Gastroesophageal sphincter (tissue), 4 donors: Measurements from ENCODE around the gene SCN1A. TPM values are rescaled to one million over a fixed set of nuclear protein-coding genes. Genes with fewer than 3 reads are reported as not detected.

ENCODE experiments used
- ATAC-seq: fragments of 150-250 bp; one replicate; pipeline ENCODE4 v1.9.1; 2016; ENCODE audit warnings: mild to moderate bottlenecking, moderate library complexity
- H3K27ac ChIP-seq, 4 donors: fragments of 200-600 bp; sonication (generic) in 3 of 4; 1 replicate in 3 of 4; 2 replicates in 1 of 4; pipeline ENCODE4 v1.5.1; 2016 to 2019
- H3K27me3 ChIP-seq: fragments of 200-600 bp; sonication (generic); one replicate; pipeline ENCODE4 v1.5.1; 2019
- H3K36me3 ChIP-seq, 2 donors: fragments of 200-600 bp; sonication (generic); one replicate each; pipeline ENCODE4 v1.5.1; 2019; ENCODE audit warnings: control low read depth in 1 of 2
- H3K4me1 ChIP-seq, 3 donors: fragments of 200-600 bp; sonication (generic); 1 replicate in 2 of 3; 2 replicates in 1 of 3; pipeline ENCODE4 v1.5.1; 2016 to 2019; ENCODE audit warnings: control low read depth in 2 of 3
- H3K4me3 ChIP-seq, 2 donors: fragments of 200-600 bp; sonication (generic); one replicate each; pipeline ENCODE4 v1.5.1; 2019; ENCODE audit warnings: mild to moderate bottlenecking in 1 of 2, moderate library complexity in 1 of 2
- H3K9me3 ChIP-seq, 3 donors: fragments of 200-600 bp; sonication (generic); one replicate each; pipeline ENCODE4 v1.5.1; 2017 to 2019; ENCODE audit warnings: control low read depth in 2 of 3
- EP300 ChIP-seq: sonication (generic); formaldehyde crosslinking; IDR thresholded peaks from one replicate; pipeline ENCODE4 v1.6.1; 2017; ENCODE audit warnings: antibody characterized with exemption, mild to moderate bottlenecking
- POLR2A ChIP-seq, 2 donors: fragments of 450-650 bp; IDR thresholded peaks; one replicate each; pipeline ENCODE4 v1.6.1; 2017; ENCODE audit warnings: antibody characterized with exemption in 2 of 2, mild to moderate bottlenecking in 2 of 2, moderate library complexity in 1 of 2
- POLR2AphosphoS5 ChIP-seq: sonication (generic); formaldehyde crosslinking; IDR thresholded peaks from one replicate; pipeline ENCODE4 v1.6.1; 2017; ENCODE audit warnings: antibody characterized with exemption
- WGBS, 2 donors: methylation state at CpG; one replicate each; pipeline ENCODE4 v1.1.5; 2018; ENCODE audit warnings: low coverage in 1 of 2; 5-methylcytosine and 5-hydroxymethylcytosine counted together
- total RNA-seq, 4 donors: library from RNA; depleted of rRNA; stranded (reverse); fragments of >200 nt; gene quantifications; one replicate each; pipeline ENCODE4 v1.1.0, GENCODE V29; 2016
- TF ChIP-seq, protein P1 (sequence below), 4 experiments: fragments of 200-600 bp in 2 of 4; fragments of 450-650 bp in 2 of 4; sonication (generic) in 1 of 4; IDR thresholded peaks; one replicate each; pipeline ENCODE4 v1.5.1; 2017 to 2019; ENCODE audit warnings: antibody characterized with exemption in 4 of 4, mild to moderate bottlenecking in 2 of 4, moderate library complexity in 2 of 4

Gene SCN1A
- total RNA-seq, 4 donors from 2014 or later, result 0.05 to 0.08 TPM; not detected in 2

DNA sequence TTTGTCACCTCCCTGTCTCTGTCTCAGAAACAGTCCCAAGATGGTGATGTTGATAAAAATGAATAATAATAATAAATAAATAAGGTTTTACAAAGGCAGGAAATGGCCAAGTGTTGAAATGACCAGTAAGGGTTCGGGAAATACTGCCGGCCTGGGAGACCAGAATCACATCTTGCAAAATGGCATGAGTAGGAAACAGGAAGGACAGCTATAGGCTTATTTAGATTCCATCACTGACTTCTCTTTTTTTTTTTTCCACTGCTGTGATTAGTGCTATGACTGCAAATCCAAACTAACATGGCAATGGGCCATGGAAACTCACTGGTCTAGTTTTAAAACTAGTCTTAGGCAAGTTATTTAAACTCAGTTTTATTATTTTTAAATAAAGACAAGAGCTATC lies 60.6 kb downstream of the SCN1A start:
- 74% methylated on average over 2 of the region's 2 CpGs for WGBS, 2 donors

GRCh38 chr2:166060191-166060590 lies 67.6 kb downstream of the SCN1A start:
- Histone ChIP-seq H3K27me3 (no peaks in the 10 kb centered on the region), H3K4me1 (no peaks in the 10 kb centered on the region), H3K4me3 (no peak overlapping the region), H3K27ac (no peak overlapping the region), H3K9me3 (no peaks in the 10 kb centered on the region), H3K36me3 (no peaks in the 10 kb centered on the region)
- WGBS, 2 donors, result 59 to 90% methylated on average over 2 to 3 of the region's 4 CpGs
- no peak for TF ChIP-seq POLR2A (IDR thresholded peaks at IDR 0.05)
- TF ChIP-seq, protein P1, sequence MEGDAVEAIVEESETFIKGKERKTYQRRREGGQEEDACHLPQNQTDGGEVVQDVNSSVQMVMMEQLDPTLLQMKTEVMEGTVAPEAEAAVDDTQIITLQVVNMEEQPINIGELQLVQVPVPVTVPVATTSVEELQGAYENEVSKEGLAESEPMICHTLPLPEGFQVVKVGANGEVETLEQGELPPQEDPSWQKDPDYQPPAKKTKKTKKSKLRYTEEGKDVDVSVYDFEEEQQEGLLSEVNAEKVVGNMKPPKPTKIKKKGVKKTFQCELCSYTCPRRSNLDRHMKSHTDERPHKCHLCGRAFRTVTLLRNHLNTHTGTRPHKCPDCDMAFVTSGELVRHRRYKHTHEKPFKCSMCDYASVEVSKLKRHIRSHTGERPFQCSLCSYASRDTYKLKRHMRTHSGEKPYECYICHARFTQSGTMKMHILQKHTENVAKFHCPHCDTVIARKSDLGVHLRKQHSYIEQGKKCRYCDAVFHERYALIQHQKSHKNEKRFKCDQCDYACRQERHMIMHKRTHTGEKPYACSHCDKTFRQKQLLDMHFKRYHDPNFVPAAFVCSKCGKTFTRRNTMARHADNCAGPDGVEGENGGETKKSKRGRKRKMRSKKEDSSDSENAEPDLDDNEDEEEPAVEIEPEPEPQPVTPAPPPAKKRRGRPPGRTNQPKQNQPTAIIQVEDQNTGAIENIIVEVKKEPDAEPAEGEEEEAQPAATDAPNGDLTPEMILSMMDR (IDR thresholded peaks at IDR 0.05), result no peak
- no peak for TF ChIP-seq POLR2AphosphoS5
- no peak for TF ChIP-seq EP300
- no peak for ATAC-seq

More for the DNA sequence above, 60.6 kb downstream of the SCN1A start:
- Histone ChIP-seq H3K27me3 (no peaks in the 10 kb centered on the region), H3K36me3 (no peaks in the 10 kb centered on the region), H3K27ac (no peak overlapping the region), H3K4me3 (no peak overlapping the region), H3K9me3 (no peaks in the 10 kb centered on the region), H3K4me1 (no peaks in the 10 kb centered on the region)
- TF ChIP-seq POLR2A (IDR thresholded peaks at IDR 0.05) (no peak), EP300 (no peak), POLR2AphosphoS5 (no peak)
- no peak for ATAC-seq

- H3K27ac ChIP-seq, result no peak overlapping the region
- no peaks in the 10 kb centered on the region for H3K4me1 ChIP-seq
- no peaks in the 10 kb centered on the region for H3K36me3 ChIP-seq
- H3K9me3 ChIP-seq, result no peaks in the 10 kb centered on the region
- TF ChIP-seq EP300 (no peak), POLR2AphosphoS5 (no peak)
- TF ChIP-seq, protein P1 (IDR thresholded peaks at IDR 0.05), result peak in 3 of 4 experiments; percentile 6 to 43 (median 6)
- no peak overlapping the region for H3K4me3 ChIP-seq
- ATAC-seq, result no peak
- WGBS, 2 donors, result 6 to 7% methylated on average over 4 of the region's 4 CpGs
- H3K27me3 ChIP-seq, result no peaks in the 10 kb centered on the region
Observed at GRCh38 chr2:166057370-166058164, 70.3 kb downstream of the SCN1A start.

- Histone ChIP-seq H3K4me3 (no peak overlapping the region), H3K9me3 (no peaks in the 10 kb centered on the region), H3K27ac (no peak overlapping the region), H3K36me3 (no peaks in the 10 kb centered on the region), H3K4me1 (no peaks in the 10 kb centered on the region), H3K27me3 (no peaks in the 10 kb centered on the region)
- no peak for ATAC-seq
- 36 to 70% methylated on average over 3 to 5 of the region's 5 CpGs for WGBS, 2 donors
- TF ChIP-seq, protein P1 (IDR thresholded peaks at IDR 0.05), result no peak
- TF ChIP-seq POLR2A (IDR thresholded peaks at IDR 0.05), result no peak
- TF ChIP-seq POLR2AphosphoS5, result no peak
- no peak for TF ChIP-seq EP300
Observed at GRCh38 chr2:166044853-166045483, 82.9 kb downstream of the SCN1A start.

DNA sequence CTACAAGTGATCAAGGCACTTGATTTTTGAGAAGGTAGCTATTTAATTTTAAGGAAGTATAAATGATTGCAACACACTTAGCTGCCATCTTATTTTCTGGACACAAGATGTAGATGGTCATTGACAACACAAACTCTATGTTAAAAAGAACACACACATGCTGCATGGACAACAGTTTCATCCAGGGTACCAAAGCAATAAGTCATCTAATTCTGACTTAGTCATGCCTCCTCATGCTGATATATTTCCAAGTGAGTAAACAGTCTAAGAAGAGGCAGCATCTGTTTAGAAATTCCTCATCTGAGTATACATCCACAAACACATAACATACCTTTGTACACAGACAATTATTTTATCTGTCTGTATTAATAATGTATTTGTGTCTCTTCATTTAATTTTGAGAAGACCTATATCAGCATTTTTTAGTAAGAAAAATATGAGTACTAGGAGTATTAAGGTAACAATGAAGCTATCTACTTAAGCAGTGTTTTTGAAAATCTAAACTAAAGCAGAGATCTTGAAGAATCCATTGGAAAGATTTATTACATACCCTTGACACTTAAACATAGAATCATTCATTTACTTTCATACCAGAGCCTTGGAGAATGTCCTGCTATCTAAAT lies 84.9 kb downstream of the SCN1A start:
- Histone ChIP-seq H3K27me3 (no peaks in the 10 kb centered on the region), H3K4me1 (no peaks in the 10 kb centered on the region), H3K9me3 (no peaks in the 10 kb centered on the region), H3K4me3 (no peak overlapping the region), H3K36me3 (no peaks in the 10 kb centered on the region), H3K27ac (no peak overlapping the region)
- TF ChIP-seq, protein P1 (IDR thresholded peaks at IDR 0.05), result no peak
- TF ChIP-seq EP300, result no peak
- no peak for TF ChIP-seq POLR2A (IDR thresholded peaks at IDR 0.05)
- TF ChIP-seq POLR2AphosphoS5, result no peak
- ATAC-seq, result no peak
